ENCODE results near the gene QRICH2.

The QRICH2 gene

GRCh38 chr17:76271669-76272540 is 36.2 kb downstream of the QRICH2 start:
- peak overlapping the region; percentile 54; the same call in 1 of the 2 replicates for H3K27ac ChIP-seq (ENCODE audit: low read length)
- peak; percentile 15 for ATAC-seq (ENCODE audit: insufficient read depth, low read depth)
- peaks cover 38% of the 10 kb centered on the region for H3K4me1 ChIP-seq (ENCODE audit: insufficient read depth, low read length)

GRCh38 chr17:76270770-76271668 is 37.1 kb downstream of the QRICH2 start:
- TF ChIP-seq EZH2 (IDR thresholded peaks at IDR 0.05; ENCODE audit: borderline replicate concordance, low read depth, low read length, severe bottlenecking) = no peak
- TF ChIP-seq, protein P1, sequence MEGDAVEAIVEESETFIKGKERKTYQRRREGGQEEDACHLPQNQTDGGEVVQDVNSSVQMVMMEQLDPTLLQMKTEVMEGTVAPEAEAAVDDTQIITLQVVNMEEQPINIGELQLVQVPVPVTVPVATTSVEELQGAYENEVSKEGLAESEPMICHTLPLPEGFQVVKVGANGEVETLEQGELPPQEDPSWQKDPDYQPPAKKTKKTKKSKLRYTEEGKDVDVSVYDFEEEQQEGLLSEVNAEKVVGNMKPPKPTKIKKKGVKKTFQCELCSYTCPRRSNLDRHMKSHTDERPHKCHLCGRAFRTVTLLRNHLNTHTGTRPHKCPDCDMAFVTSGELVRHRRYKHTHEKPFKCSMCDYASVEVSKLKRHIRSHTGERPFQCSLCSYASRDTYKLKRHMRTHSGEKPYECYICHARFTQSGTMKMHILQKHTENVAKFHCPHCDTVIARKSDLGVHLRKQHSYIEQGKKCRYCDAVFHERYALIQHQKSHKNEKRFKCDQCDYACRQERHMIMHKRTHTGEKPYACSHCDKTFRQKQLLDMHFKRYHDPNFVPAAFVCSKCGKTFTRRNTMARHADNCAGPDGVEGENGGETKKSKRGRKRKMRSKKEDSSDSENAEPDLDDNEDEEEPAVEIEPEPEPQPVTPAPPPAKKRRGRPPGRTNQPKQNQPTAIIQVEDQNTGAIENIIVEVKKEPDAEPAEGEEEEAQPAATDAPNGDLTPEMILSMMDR (IDR thresholded peaks at IDR 0.05; ENCODE audit: borderline replicate concordance, extremely low read depth, low read length, poor library complexity, severe bottlenecking) = no peak
- Histone ChIP-seq H3K9ac (ENCODE audit: low read depth, low read length) (no peak overlapping the region), H3K36me3 (ENCODE audit: insufficient read depth, low read length) (peaks cover 55% of the 10 kb centered on the region), H3K9me3 (ENCODE audit: insufficient read depth, low read length, severe bottlenecking) (no peaks in the 10 kb centered on the region), H3K27me3 (ENCODE audit: insufficient read depth, low read length, poor library complexity) (no peaks in the 10 kb centered on the region), H3K4me1 (ENCODE audit: insufficient read depth, low read length) (peaks cover 45% of the 10 kb centered on the region), H3K79me2 (ENCODE audit: insufficient read depth, low read length) (peaks cover 46% of the 10 kb centered on the region), H3K4me2 (ENCODE audit: insufficient read depth, low read length) (no peak overlapping the region; the same call in 1 of the 2 replicates), H2AFZ (ENCODE audit: low read depth, low read length) (no peak overlapping the region), H4K20me1 (ENCODE audit: insufficient read depth, low read length) (peaks cover 52% of the 10 kb centered on the region), H3K27ac (ENCODE audit: low read length) (peak overlapping the region; percentile 46), H3K4me3 (ENCODE audit: low read depth in 1 of 2, low read length in 2 of 2) (no peak overlapping the region)
- ATAC-seq (ENCODE audit: insufficient read depth, low read depth) = no peak
- no peak for DNase-seq

More at GRCh38 chr17:76271669-76272540, 36.2 kb downstream of the QRICH2 start:
- Histone ChIP-seq H3K36me3 (ENCODE audit: insufficient read depth, low read length) (peaks cover 46% of the 10 kb centered on the region), H3K9ac (ENCODE audit: low read depth, low read length) (no peak overlapping the region), H3K4me2 (ENCODE audit: insufficient read depth, low read length) (no peak overlapping the region), H4K20me1 (ENCODE audit: insufficient read depth, low read length) (peaks cover 45% of the 10 kb centered on the region), H3K9me3 (ENCODE audit: insufficient read depth, low read length, severe bottlenecking) (no peaks in the 10 kb centered on the region), H2AFZ (ENCODE audit: low read depth, low read length) (no peak overlapping the region), H3K4me3 (ENCODE audit: low read depth in 1 of 2, low read length in 2 of 2) (no peak overlapping the region), H3K27me3 (ENCODE audit: insufficient read depth, low read length, poor library complexity) (no peaks in the 10 kb centered on the region), H3K79me2 (ENCODE audit: insufficient read depth, low read length) (peaks cover 37% of the 10 kb centered on the region)
- DNase-seq = no peak
- no peak for TF ChIP-seq EZH2 (IDR thresholded peaks at IDR 0.05; ENCODE audit: borderline replicate concordance, low read depth, low read length, severe bottlenecking)
- TF ChIP-seq, protein P1 (IDR thresholded peaks at IDR 0.05; ENCODE audit: borderline replicate concordance, extremely low read depth, low read length, poor library complexity, severe bottlenecking) = no peak

DNA sequence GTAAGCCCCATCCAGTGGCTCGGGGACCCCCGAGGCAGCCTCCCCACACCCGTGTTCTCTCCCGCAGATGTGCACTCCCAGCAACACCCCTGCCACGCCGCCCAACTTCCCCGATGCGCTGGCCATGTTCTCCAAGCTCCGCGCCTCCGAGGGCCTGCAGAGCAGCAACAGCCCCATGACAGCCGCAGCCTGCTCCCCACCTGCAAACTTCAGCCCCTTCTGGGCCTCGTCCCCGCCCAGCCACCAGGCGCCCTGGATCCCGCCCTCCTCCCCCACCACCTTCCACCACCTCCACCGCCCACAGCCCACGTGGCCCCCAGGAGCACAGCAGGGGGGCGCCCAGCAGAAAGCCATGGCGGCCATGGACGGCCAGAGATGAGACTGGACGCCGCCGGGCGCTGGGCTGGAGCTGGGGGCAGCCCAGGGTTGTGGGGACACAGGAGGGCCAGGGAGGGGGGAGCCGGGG is 37.9 kb downstream of the QRICH2 start:
- Histone ChIP-seq H3K4me1 (ENCODE audit: insufficient read depth, low read length) (peaks cover 45% of the 10 kb centered on the region), H2AFZ (ENCODE audit: low read depth, low read length) (no peak overlapping the region), H3K36me3 (ENCODE audit: insufficient read depth, low read length) (peaks cover 60% of the 10 kb centered on the region), H3K4me2 (ENCODE audit: insufficient read depth, low read length) (peak overlapping the region; percentile 41; the same call in 1 of the 2 replicates), H3K79me2 (ENCODE audit: insufficient read depth, low read length) (peaks cover 54% of the 10 kb centered on the region), H3K27me3 (ENCODE audit: insufficient read depth, low read length, poor library complexity) (no peaks in the 10 kb centered on the region), H4K20me1 (ENCODE audit: insufficient read depth, low read length) (peaks cover 52% of the 10 kb centered on the region), H3K9me3 (ENCODE audit: insufficient read depth, low read length, severe bottlenecking) (no peaks in the 10 kb centered on the region), H3K27ac (ENCODE audit: low read length) (no peak overlapping the region), H3K4me3 (ENCODE audit: low read depth in 1 of 2, low read length in 2 of 2) (no peak overlapping the region), H3K9ac (ENCODE audit: low read depth, low read length) (no peak overlapping the region)
- DNase-seq (no peak), ATAC-seq (ENCODE audit: insufficient read depth, low read depth) (no peak)
- TF ChIP-seq EZH2 (IDR thresholded peaks at IDR 0.05; ENCODE audit: borderline replicate concordance, low read depth, low read length, severe bottlenecking) = no peak
- TF ChIP-seq, protein P1 (IDR thresholded peaks at IDR 0.05; ENCODE audit: borderline replicate concordance, extremely low read depth, low read length, poor library complexity, severe bottlenecking) = no peak
